Islet of Langerhans (tissue), 1 donor: ENCODE data around the gene C1QTNF5.

Experiments used
- FAIRE-seq: peaks from one replicate; lab custom pipeline; 2011; peaks lifted over from hg19 to GRCh38; lab: Jason Lieb, UNC

Gene C1QTNF5

GRCh38 chr11:119373059-119373920, 32.6 kb upstream of the C1QTNF5 start:
- FAIRE-seq = no peak

DNA sequence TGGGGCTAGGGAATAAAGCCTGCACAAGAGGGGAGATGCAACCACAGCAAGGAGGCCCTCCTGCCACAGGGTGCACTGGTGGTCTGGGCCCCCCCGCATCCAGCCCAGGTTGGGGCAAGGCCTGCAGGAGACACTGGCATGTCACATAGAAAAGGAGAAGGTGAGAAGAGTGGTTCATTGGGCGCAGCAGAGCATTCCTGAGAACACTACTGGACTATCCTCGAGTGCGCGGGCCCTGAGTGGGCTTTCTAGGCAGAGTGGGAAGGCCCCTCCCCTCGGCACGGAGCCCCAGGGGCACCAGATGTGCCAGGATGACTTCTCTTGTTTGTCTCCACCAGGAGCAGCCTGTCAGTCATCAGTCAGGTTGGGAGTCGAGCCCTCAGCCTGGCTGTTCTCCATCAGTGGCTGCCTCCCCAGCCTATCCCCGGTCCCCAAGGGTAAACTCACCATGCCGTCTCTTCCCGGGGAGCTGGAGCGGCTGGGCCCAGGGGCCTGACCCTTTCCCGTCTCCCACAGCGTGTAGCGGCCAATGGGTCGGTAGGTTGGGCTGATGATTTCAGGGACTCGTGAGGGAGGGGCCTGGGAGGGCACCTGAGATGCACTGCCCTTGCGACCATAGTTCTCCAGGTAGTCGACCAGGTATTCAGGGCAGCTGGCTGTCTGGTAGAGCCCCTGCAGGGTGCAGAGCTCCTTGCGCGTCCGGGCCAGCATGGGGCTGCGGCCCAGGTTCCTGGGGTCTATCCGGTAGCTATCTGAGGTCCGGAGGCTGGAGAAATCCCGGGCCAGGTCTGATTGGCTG, 31.8 kb upstream of the C1QTNF5 start:
- FAIRE-seq = no peak

GRCh38 chr11:119371778-119372182, 31.1 kb upstream of the C1QTNF5 start:
- FAIRE-seq = no peak

GRCh38 chr11:119371067-119371601, 30.5 kb upstream of the C1QTNF5 start:
- no peak for FAIRE-seq

- no peak for FAIRE-seq
Observed at GRCh38 chr11:119370486-119371046, 29.9 kb upstream of the C1QTNF5 start.

DNA sequence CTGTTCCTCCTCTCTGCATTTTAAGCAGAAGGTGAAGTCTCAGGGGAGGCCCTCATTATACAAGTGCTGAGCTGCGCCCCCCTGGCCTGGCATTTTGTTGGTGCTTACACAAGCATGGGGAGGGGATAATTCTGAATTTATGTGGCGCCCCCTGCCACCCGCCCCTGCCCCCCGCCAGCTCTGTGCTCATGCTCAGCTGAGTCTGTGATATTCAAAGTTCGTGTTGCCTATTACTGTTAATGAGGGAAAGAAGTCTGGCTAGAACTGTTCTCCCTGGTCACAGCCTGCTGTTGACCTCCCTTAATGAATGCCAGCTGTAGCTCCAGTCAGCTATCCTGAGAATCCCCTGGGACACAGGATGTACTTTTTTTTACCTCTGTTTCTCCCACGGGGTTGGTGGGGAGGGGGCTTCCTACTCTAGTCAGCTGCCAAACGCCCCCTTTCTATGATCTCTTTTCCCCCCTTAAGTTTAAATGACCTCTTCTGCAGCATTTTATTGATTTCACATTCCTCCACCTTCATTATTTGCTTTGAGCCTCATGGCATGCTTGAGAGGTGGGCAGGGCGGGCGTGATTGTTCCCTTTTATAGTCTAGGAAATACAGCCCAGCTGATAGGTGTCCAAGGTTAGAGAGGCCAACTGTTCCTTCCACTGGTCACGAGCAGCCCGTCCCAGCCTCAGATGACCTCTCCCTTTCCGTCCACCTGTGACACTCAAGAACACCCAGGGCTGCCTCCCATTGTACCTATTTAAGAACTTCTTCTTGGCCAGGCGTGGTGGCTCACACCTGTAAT, 28.6 kb upstream of the C1QTNF5 start:
- no peak for FAIRE-seq

GRCh38 chr11:119368121-119369034, 27.7 kb upstream of the C1QTNF5 start:
- peak; percentile 13 for FAIRE-seq

- FAIRE-seq = no peak
Observed at GRCh38 chr11:119367661-119368120, 27.0 kb upstream of the C1QTNF5 start.

DNA sequence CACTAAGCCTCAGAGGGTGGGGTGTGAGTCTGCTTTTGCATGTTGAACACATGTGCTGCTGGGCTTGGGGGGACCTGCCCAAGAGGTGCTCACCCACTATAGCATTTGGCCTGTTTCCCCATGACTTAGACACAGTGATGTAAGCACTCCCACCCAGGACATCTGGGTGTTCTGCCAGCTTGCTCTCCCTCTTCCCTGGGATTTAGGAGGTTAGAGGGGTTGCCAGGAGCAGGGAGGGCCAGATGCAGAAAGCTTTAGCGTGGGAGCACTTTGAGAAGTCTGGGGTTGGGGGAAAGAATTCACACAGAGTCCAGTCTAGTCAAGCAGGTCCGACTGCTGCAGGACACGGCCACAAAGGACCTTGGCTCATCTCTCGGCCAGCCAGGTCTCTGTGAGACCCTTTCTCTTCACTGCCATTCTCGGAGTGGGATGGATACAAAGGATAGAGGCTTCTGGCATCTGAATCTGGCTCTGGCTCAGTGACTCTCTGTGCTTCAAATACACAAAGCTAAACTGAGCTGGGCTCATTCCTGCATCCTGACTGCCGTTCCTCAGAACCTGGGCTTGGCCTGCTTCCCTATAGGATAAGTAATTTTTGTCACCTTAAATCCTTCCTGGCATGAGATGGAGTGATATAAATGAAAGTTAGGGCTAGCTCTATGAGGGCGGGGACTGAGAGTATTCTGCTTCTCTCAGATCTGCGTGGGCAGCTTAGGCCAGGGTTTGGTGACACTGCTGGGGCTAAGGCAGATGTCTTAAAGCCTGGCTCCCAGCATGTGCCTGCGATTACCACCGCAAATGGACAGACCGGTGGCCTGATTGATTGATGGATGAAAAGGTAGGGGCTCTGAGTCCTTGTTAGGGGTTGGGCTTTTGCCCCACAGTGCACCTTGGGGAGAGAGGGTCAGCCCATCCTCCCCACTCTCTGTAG, 26.3 kb upstream of the C1QTNF5 start:
- FAIRE-seq = no peak

DNA sequence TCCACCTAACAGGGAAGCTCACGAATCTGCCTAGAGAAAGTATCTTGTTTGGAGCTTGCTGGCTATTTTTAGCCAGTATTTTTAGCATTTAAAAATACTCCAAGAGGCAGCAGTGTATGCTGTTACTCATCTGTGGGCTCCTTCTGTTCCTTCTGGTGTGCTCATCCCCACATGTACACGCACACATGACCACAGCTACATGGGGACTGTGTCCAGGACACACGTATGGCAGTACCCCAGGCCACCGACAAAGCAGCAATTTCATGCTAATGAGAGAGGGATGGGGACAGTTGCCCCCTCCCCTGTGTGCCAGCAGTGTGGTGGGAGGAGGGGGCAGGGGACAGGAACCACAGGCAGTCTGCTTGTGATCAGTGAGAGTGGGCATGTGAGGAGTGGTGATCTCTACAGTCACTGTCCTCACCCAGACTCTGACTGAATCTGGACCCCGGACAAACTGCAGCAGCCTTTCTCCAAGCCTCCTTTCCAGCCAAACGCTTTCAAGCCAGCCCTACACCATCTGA, 24.4 kb upstream of the C1QTNF5 start:
- FAIRE-seq = no peak

DNA sequence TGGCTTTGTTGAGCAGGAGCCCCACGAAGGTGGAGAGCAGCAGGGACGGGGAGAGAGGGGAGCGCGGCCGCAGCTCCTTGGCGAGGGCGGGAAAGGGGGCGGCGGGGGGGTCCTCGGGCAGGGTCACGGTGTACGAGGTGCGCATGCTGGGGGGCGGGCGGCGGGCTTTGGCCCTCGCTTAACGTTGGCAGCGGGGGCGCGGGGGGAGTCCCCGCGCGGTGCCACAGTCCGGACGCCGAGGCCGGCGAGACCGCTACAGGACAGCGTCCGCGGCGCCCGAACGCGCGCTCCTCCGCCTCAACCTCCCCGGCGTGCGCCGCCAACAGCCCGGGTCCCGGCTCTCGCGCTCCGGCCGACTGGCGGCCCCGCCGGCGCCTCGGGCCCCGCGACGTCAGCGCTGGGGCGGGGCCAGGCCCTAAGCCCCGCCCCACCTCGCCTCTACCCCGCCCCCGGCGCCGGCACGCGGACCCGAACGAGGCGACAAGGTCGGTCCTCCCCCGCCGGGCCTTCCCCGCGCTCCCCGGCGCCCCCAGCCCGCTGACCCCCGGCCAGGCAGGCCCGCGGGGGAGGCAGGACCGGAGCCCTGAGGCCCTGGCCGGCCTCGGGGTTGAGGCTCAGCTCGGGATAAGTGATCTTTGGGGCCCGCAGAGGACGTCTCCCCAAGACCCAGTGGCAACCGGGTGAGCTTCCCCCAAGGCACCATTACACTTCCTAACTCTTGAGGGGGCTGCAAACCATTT, 23.3 kb upstream of the C1QTNF5 start:
- FAIRE-seq = no peak

DNA sequence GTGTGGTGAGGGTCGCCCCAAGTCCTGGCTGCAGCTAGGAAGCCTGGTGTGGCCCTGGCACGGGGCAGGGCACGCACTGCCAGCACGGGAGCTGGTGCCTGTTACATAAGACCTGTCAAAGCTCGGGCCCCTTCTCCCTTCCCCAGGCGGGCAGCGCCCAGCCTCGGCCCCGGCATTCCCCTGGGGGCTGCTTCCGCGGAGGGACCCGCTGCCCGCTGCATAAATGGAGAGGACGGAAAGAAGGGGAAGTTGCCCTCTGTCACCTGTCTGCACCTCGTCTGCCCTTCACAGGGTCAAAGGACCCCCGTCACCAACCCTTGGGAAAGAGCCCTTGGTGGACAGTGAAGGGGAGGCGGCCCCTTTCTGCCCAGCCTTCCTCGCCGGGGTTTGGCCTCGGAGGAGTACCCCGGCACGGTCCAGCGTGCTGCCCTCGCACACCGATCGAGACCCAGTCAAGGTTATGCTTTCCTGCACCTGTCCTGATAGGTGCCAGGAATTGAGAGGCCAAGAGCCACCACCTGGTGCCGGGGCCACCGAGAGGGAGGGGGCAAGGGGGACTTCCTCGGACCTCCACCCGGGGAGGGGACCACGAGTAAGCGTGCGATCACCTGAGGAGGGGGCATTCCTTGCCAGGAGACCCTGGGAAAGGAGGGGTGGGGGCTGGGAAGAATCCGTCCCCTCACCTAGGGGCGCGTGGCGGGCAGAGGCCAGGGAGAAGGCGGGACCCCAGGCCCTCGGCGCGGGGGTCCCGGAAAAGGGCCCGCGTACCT, 22.6 kb upstream of the C1QTNF5 start:
- FAIRE-seq = no peak

DNA sequence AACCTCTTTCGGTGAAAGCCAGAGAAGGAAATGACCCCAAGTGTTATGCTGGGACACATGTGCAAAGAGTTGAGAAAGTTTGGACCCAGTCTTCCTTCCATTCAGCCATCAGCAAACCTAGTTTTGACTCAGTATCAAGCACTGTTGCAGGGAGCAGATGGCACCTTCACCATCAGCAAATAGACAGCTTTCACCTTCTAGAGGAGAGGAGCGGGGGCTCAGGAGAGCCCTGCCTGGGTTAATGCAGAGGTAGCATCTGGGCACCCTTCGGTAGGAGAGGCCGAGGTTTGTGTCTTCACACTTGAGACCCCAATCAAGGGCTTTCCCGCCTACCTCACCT, 22.0 kb upstream of the C1QTNF5 start:
- FAIRE-seq = no peak

GRCh38 chr11:119361941-119362725, 21.4 kb upstream of the C1QTNF5 start:
- FAIRE-seq = no peak

- FAIRE-seq = peak; percentile 38
Observed at GRCh38 chr11:119361056-119361787, 20.5 kb upstream of the C1QTNF5 start.
